ENCODE measurements around the gene LNX1. TPM values are rescaled to one million over a fixed set of nuclear protein-coding genes. Genes with fewer than 3 reads are reported as not detected.

Gene LNX1
- total RNA-seq, 2 donors from 2014 or later, result 4.5 to 8.9 TPM

DNA sequence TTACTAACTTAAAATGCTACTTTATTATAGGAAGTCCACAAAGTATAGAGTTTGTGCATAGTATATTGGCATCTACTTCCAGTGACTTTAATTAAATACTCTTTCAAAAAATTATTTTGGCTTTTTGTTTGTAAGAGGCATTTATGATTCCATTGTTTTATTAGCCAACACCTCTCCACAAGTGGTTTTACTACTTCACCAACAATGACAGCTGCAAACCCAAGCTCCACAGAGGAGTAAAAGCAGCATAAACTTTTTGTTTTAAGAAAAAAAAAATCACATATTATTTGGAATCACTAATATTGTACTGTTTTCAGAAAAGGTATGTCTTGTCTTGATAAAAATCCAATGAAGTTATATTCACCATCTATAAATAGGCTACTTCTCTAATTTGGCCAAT, 125.4 kb downstream of the LNX1 start:
- H3K9me3 ChIP-seq, result peaks cover 0 to 10% of the 10 kb centered on the region in 2 donors
- peaks cover 4% of the 10 kb centered on the region for H3K36me3 ChIP-seq
- DNase-seq (ENCODE audit: low spot score), result no peak
- H3K4me1 ChIP-seq, result peaks cover 0 to 3% of the 10 kb centered on the region in 2 donors
- H3K27me3 ChIP-seq, result no peaks in the 10 kb centered on the region
- no peak overlapping the region for H3K4me3 ChIP-seq
- no peak for TF ChIP-seq CTCF (IDR thresholded peaks at IDR 0.05)
- no peak overlapping the region for H3K27ac ChIP-seq

DNA sequence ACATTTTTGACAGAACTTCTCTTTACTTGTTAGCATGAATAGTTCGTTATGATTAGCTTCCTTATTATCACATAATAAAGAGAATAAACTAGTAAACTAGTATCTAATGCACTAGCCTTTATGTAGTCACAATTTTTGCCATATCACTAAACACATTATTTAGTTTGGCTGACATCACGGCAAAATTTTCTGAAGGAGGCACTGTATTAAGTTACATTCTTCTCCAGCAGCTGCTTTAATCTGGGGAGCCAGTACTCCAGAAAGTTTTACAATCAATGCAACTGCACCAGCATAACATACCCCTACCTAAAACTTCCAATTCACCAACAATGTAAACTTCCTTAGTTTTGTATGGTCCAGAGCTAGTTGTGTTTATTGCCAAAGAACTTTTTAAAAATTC, 126.0 kb downstream of the LNX1 start:
- Histone ChIP-seq H3K4me3 (no peak overlapping the region), H3K4me1 (peaks cover 0 to 3% of the 10 kb centered on the region in 2 donors), H3K36me3 (peaks cover 7% of the 10 kb centered on the region), H3K9me3 (peaks cover 0 to 10% of the 10 kb centered on the region in 2 donors), H3K27ac (no peak overlapping the region), H3K27me3 (no peaks in the 10 kb centered on the region)
- no peak for TF ChIP-seq CTCF (IDR thresholded peaks at IDR 0.05)
- no peak for DNase-seq (ENCODE audit: low spot score)

- H3K36me3 ChIP-seq, result peaks cover 19% of the 10 kb centered on the region
- TF ChIP-seq CTCF (IDR thresholded peaks at IDR 0.05), result no peak
- no peak for DNase-seq (ENCODE audit: low spot score)
- peaks cover 0 to 10% of the 10 kb centered on the region in 2 donors for H3K9me3 ChIP-seq
- H3K27me3 ChIP-seq, result no peaks in the 10 kb centered on the region
- no peak overlapping the region for H3K27ac ChIP-seq
- H3K4me1 ChIP-seq, result peaks cover 0 to 3% of the 10 kb centered on the region in 2 donors
- no peak overlapping the region for H3K4me3 ChIP-seq
Measured at GRCh38 chr4:53463340-53463739, 127.9 kb downstream of the LNX1 start.

- Histone ChIP-seq H3K27me3 (no peaks in the 10 kb centered on the region), H3K36me3 (peaks cover 19% of the 10 kb centered on the region), H3K9me3 (peaks cover 0 to under 1% of the 10 kb centered on the region in 2 donors), H3K27ac (no peak overlapping the region), H3K4me3 (no peak overlapping the region), H3K4me1 (peaks cover 0 to 3% of the 10 kb centered on the region in 2 donors)
- no peak for TF ChIP-seq CTCF (IDR thresholded peaks at IDR 0.05)
- DNase-seq (ENCODE audit: low spot score), result no peak
Measured at GRCh38 chr4:53461244-53461643, 130.0 kb downstream of the LNX1 start.

DNA sequence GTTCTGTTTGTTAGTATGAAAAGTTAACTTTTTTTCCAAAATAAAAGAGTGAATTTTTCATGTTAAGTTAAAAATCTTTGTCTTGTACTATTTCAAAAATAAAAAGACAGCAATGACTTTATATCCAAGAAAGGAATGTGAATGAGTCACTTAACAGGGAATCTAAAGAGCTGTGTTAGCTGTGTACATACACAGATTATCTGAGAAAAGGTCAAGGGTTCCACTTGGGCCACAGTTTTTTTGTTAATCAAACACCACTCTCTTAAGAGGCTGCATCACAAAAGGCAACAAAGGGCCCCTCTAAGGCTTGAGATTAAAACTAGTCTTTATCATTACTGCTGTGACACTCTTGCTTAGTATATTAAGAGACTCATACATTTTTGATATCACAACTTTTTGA, 131.7 kb downstream of the LNX1 start:
- Histone ChIP-seq H3K27me3 (no peaks in the 10 kb centered on the region), H3K9me3 (no peaks in the 10 kb centered on the region), H3K4me3 (no peak overlapping the region), H3K27ac (no peak overlapping the region), H3K36me3 (peaks cover 36% of the 10 kb centered on the region), H3K4me1 (no peaks in the 10 kb centered on the region)
- TF ChIP-seq CTCF (IDR thresholded peaks at IDR 0.05), result no peak
- no peak for DNase-seq (ENCODE audit: low spot score)

DNA sequence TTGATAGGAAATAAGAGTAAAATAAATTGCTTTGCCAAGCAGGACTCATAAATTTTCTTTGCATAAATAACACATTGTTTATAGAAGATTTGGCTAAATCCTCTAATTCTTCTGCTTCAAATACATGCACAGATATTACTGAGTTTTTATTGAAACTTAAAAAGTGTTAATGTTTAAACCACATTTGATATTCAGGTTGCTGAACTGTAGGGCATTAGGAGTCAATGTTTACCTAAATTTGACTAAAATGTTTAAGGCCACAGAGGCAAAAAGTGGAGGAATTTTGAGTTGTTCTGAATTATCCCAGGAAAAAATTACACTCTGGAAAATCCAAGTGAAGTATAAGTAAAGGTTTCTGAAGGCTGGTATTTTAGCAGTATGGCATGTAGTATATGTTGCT, 135.1 kb downstream of the LNX1 start:
- Histone ChIP-seq H3K9me3 (no peaks in the 10 kb centered on the region), H3K4me1 (peaks cover 0 to 5% of the 10 kb centered on the region in 2 donors), H3K4me3 (no peak overlapping the region), H3K36me3 (peaks cover 51% of the 10 kb centered on the region), H3K27ac (no peak overlapping the region), H3K27me3 (no peaks in the 10 kb centered on the region)
- no peak for DNase-seq (ENCODE audit: low spot score)
- TF ChIP-seq CTCF (IDR thresholded peaks at IDR 0.05), result no peak
